HT1080 (cell line): ENCODE results near the gene TSPAN1. TPM values are rescaled to one million over a fixed set of nuclear protein-coding genes. Genes with fewer than 3 reads are reported as not detected.
"Not testable (repeated sequence)": the region's sequence is repeated elsewhere in the genome, so short reads cannot be mapped to it uniquely, and the experiment has no call there.

Experiments used
- DNase-seq: peaks from one replicate; pipeline ENCODE4 v3.0.0-alpha.2; 2015; ENCODE audit warnings: low read depth
- small RNA-seq: library from RNA; depleted of rRNA; stranded (forward); fragments of <200 nt; gene quantifications from one replicate; pipeline ENCODE3, GENCODE V24; 2014
- total RNA-seq: library from RNA; depleted of rRNA; stranded (reverse); fragments of >200 nt; shearing (Covaris generic); gene quantifications from 2 replicates; pipeline ENCODE4 v1.2.3, GENCODE V29; 2014; rRNA removed

Gene TSPAN1
- total RNA-seq, 1 experiment from 2014 or later = 0.77 TPM

- DNase-seq = no peak
These were observed 40.6 kb downstream of the TSPAN1 start for GRCh38 chr1:46215504-46215903.

GRCh38 chr1:46218443-46218842 is 43.6 kb downstream of the TSPAN1 start:
- DNase-seq = no peak

- DNase-seq = no peak
These were observed 44.9 kb downstream of the TSPAN1 start for GRCh38 chr1:46219551-46220520.

GRCh38 chr1:46220808-46221207 is 45.9 kb downstream of the TSPAN1 start:
- DNase-seq = no peak

GRCh38 chr1:46221749-46222148 is 46.9 kb downstream of the TSPAN1 start:
- DNase-seq = no peak

GRCh38 chr1:46223055-46223454 is 48.2 kb downstream of the TSPAN1 start:
- DNase-seq = not testable (repeated sequence)

GRCh38 chr1:46223472-46223943 is 48.6 kb downstream of the TSPAN1 start:
- peak; percentile 95 for DNase-seq

GRCh38 chr1:46224966-46225365 is 50.1 kb downstream of the TSPAN1 start:
- DNase-seq = no peak

GRCh38 chr1:46231231-46231630 is 56.3 kb downstream of the TSPAN1 start:
- not testable (repeated sequence) for DNase-seq

Small RNA genes lying within 50 kb of the gene (small RNA-seq; reads per million reads assigned to genes)
- not detected for gene AL672043.1

Other genes with a start within 250 kb of the TSPAN1 start
- gene PIK3R3, start 42.5 kb upstream of the TSPAN1 start, total RNA-seq = 2.1 and 2.6 TPM in 2 replicates
- not detected in 2 replicates for gene P3R3URF, start 1.4 kb downstream of the TSPAN1 start, total RNA-seq
- 101 and 110 TPM in 2 replicates for gene POMGNT1, start 23.3 kb downstream of the TSPAN1 start, total RNA-seq
- gene LURAP1, start 28.2 kb downstream of the TSPAN1 start, total RNA-seq = 0.40 and 0.63 TPM in 2 replicates
- 12.2 and 17.6 TPM in 2 replicates for gene RAD54L, start 72.7 kb downstream of the TSPAN1 start, total RNA-seq
- gene LRRC41, start 128.5 kb downstream of the TSPAN1 start, total RNA-seq = 92.6 and 103 TPM in 2 replicates
- 681 and 1,071 TPM in 2 replicates for gene UQCRH, start 128.6 kb downstream of the TSPAN1 start, total RNA-seq
- gene NSUN4, start 165.7 kb downstream of the TSPAN1 start, total RNA-seq = 14.9 and 19.8 TPM in 2 replicates
- gene FAAH, start 219.2 kb downstream of the TSPAN1 start, total RNA-seq = 0.33 and 0.35 TPM in 2 replicates